ENCODE data around the gene WIPF3.

GRCh38 chr7:29843093-29843492, 36.8 kb downstream of the WIPF3 start:
- TF ChIP-seq CTCF (IDR thresholded peaks at IDR 0.05) (no peak), POLR2AphosphoS5 (IDR thresholded peaks at IDR 0.05) (no peak), POLR2A (IDR thresholded peaks at IDR 0.05) (no peak)
